Neuron (in vitro differentiated cells): ENCODE data around the gene AP3D1.
A peak's percentile ranks its signal among the peaks of the same experiment; 100 is the strongest.

Source experiments
- H2AFZ ChIP-seq: one replicate; pipeline ENCODE4 v1.6.1; 2013; ENCODE audit warnings: low read depth, mild to moderate bottlenecking, inconsistent platforms, low read length, moderate library complexity
- H3K27me3 ChIP-seq: one replicate; pipeline ENCODE4 v1.6.1; 2013; ENCODE audit warnings: low read length; ENCODE audit not compliant: insufficient read depth
- H3K36me3 ChIP-seq: one replicate; pipeline ENCODE4 v1.6.1; 2013; ENCODE audit warnings: low read length; ENCODE audit not compliant: insufficient read depth
- H3K4me1 ChIP-seq: one replicate; pipeline ENCODE4 v1.6.1; 2013; ENCODE audit warnings: low read length; ENCODE audit not compliant: insufficient read depth
- H3K4me3 ChIP-seq: 2 replicates; pipeline ENCODE4 v1.5.1; 2013; ENCODE audit warnings: mild to moderate bottlenecking, low read length, moderate library complexity
- H3K9me3 ChIP-seq: one replicate; pipeline ENCODE4 v1.6.1; 2013; ENCODE audit warnings: low read length

The AP3D1 gene

GRCh38 chr19:2157452-2157851, 6.1 kb upstream of the AP3D1 start:
- Histone ChIP-seq H3K4me3 (no peak overlapping the region), H3K4me1 (peaks cover 4% of the 10 kb centered on the region), H3K9me3 (no peaks in the 10 kb centered on the region), H3K36me3 (no peaks in the 10 kb centered on the region), H2AFZ (no peak overlapping the region), H3K27me3 (no peaks in the 10 kb centered on the region)

DNA sequence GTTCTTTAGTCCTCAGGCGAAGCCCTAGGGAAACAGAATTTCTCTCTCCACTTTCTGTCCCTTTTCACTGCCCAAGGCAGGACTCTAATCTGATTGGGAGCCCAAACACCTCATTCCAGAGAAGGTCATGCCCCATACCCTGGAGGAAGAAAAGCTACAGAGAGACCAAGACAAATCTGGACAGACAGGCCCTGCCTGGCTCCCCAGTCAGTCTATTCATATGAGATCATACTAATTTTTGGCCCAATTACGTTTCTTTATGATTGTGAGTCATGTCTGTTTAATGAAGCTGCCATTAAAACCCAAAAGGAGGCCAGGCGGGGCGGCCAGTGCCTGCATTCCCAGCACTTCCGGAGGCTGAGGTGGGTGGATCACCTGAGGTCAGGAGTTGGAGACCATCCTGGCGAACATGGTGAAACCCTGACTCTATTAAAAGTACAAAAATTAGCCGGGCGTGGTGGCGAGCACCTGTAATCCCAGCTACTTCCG, 3.3 kb upstream of the AP3D1 start:
- H3K4me1 ChIP-seq = peaks cover 18% of the 10 kb centered on the region
- H3K27me3 ChIP-seq = no peaks in the 10 kb centered on the region
- H2AFZ ChIP-seq = no peak overlapping the region
- H3K36me3 ChIP-seq = peaks cover 2% of the 10 kb centered on the region
- H3K4me3 ChIP-seq = no peak overlapping the region
- no peaks in the 10 kb centered on the region for H3K9me3 ChIP-seq

DNA sequence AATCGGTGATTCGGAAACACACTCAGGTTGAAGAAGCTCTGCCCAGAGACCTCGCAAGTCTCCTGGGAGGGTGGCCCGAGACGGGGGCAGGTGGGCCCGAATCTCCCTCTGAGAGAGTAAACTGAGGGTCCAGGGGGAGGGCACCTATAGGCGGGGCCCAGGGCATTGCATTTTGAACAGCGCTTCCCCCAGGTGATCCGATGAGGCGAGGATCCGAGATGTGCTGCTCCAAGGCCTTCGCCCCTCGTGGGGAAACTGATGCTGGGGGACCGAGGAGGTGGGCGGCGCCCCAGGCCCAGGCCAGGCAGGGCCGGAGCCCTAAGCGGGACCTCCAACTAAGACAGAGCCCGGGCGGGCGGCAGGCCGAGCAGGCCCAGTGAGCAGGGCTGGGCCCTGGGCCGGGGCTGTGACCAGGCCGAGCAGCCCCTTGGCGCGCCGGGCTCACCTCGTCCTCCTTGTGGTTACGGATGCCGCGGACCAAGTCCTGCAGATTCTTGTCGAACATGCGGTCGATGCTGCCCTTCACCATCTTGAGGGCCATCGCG, 500 bp downstream of the AP3D1 start:
- Histone ChIP-seq H3K4me1 (peaks cover 33% of the 10 kb centered on the region), H3K36me3 (peaks cover 13% of the 10 kb centered on the region), H3K9me3 (no peaks in the 10 kb centered on the region), H3K27me3 (no peaks in the 10 kb centered on the region), H3K4me3 (peak overlapping the region; percentile 95), H2AFZ (no peak overlapping the region)

DNA sequence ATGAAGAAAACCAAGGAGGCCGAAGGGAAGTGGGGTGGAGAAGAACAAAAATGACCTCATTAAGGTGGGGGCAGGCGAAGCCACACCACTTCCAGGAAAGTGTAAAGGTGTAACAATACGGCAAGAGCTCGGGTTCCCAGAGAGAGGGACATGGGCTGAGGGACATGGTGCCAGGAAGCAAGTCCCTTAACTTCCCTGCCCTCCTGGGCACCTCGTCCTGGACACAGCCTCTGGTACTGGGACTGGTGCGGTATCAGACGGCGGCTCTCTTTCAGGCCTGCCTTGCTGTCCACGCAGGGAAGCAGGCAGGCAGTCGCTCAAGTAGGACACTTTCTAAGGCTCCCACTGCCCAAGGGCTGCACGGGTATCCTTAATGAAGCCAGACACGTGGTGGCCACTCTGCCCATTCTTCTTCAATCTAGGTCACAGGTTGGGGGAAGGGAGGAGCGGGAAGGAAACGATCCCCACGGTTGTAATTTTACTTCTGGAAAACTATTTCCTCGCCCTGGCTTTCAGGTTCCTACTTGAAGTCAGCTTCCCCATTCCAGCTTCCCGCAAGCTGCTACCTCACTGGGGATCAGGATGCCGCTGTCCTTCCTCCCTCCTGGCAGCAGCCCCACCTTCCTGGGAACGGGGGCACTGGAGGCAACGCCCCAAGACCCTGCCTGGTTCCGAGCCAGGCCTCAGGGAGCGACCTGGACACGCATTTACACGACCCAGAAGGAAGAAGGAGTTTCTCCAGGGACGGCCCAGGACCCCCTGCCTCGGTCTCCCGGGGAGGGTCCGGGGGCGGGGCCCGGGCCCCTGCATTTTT, 1.2 kb downstream of the AP3D1 start:
- Histone ChIP-seq H2AFZ (no peak overlapping the region), H3K9me3 (no peaks in the 10 kb centered on the region), H3K36me3 (peaks cover 17% of the 10 kb centered on the region), H3K4me3 (peak overlapping the region; percentile 95), H3K4me1 (peaks cover 38% of the 10 kb centered on the region), H3K27me3 (no peaks in the 10 kb centered on the region)

- no peak overlapping the region for H2AFZ ChIP-seq
- no peak overlapping the region for H3K4me3 ChIP-seq
- H3K9me3 ChIP-seq = no peaks in the 10 kb centered on the region
- H3K36me3 ChIP-seq = peaks cover 23% of the 10 kb centered on the region
- peaks cover 34% of the 10 kb centered on the region for H3K4me1 ChIP-seq
- H3K27me3 ChIP-seq = no peaks in the 10 kb centered on the region
Observed at GRCh38 chr19:2148482-2149135, 2.8 kb downstream of the AP3D1 start.

GRCh38 chr19:2145831-2146241, 5.5 kb downstream of the AP3D1 start:
- Histone ChIP-seq H3K9me3 (no peaks in the 10 kb centered on the region), H3K27me3 (no peaks in the 10 kb centered on the region), H2AFZ (no peak overlapping the region), H3K4me1 (peaks cover 29% of the 10 kb centered on the region), H3K36me3 (peaks cover 23% of the 10 kb centered on the region), H3K4me3 (no peak overlapping the region)

GRCh38 chr19:2144190-2144589, 7.2 kb downstream of the AP3D1 start:
- Histone ChIP-seq H3K36me3 (peaks cover 29% of the 10 kb centered on the region), H3K9me3 (no peaks in the 10 kb centered on the region)

GRCh38 chr19:2142173-2142829, 9.1 kb downstream of the AP3D1 start:
- H3K4me3 ChIP-seq = no peak overlapping the region
- peaks cover 9% of the 10 kb centered on the region for H3K4me1 ChIP-seq
- no peaks in the 10 kb centered on the region for H3K27me3 ChIP-seq
- H3K36me3 ChIP-seq = peaks cover 37% of the 10 kb centered on the region
- H2AFZ ChIP-seq = no peak overlapping the region
- H3K9me3 ChIP-seq = no peaks in the 10 kb centered on the region

More at GRCh38 chr19:2144190-2144589, 7.2 kb downstream of the AP3D1 start:
- Histone ChIP-seq H3K4me1 (peaks cover 17% of the 10 kb centered on the region), H3K4me3 (no peak overlapping the region), H2AFZ (no peak overlapping the region), H3K27me3 (no peaks in the 10 kb centered on the region)

GRCh38 chr19:2140138-2140569, 11.2 kb downstream of the AP3D1 start:
- Histone ChIP-seq H3K36me3 (peaks cover 45% of the 10 kb centered on the region), H3K27me3 (no peaks in the 10 kb centered on the region), H3K4me1 (no peaks in the 10 kb centered on the region), H3K9me3 (no peaks in the 10 kb centered on the region), H3K4me3 (no peak overlapping the region), H2AFZ (no peak overlapping the region)

GRCh38 chr19:2139385-2140137, 11.8 kb downstream of the AP3D1 start:
- Histone ChIP-seq H3K4me3 (no peak overlapping the region), H3K9me3 (no peaks in the 10 kb centered on the region), H2AFZ (no peak overlapping the region), H3K36me3 (peaks cover 40% of the 10 kb centered on the region), H3K4me1 (no peaks in the 10 kb centered on the region), H3K27me3 (no peaks in the 10 kb centered on the region)

DNA sequence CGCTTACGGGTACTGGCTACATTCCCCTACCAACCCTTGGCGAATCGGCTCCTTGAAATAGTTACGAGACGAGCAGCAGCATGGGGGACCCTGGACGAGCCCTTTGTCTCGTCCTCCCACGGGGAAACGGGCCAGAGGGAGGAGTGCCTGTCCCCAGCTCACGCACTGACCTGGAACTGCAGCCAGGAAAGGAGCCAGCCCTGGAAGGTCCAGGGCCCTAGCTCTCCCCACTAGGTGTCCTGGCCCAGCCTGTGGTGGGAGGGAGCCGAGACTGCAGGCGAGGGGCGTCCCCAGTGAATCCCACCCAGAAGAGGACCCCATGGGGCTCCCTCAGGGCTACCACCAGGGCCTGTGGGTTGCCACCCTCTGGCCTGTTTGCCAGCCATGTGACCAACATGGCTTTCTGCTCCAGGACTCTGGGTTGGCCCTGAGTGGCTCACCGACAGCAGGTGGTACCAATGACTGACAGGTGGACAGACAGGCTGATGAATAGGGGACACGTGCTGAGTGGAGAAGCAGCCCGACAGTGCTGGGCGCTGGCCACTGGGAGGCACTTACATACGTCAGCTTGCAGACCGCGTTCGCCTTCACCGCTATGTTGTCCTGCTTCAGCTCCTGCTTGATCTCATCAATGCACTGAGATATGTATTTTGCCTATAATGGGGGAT, 13.2 kb downstream of the AP3D1 start:
- Histone ChIP-seq H3K27me3 (no peaks in the 10 kb centered on the region), H3K4me1 (no peaks in the 10 kb centered on the region), H2AFZ (no peak overlapping the region), H3K4me3 (no peak overlapping the region), H3K36me3 (peaks cover 44% of the 10 kb centered on the region), H3K9me3 (no peaks in the 10 kb centered on the region)

- no peak overlapping the region for H2AFZ ChIP-seq
- peaks cover 58% of the 10 kb centered on the region for H3K36me3 ChIP-seq
- H3K27me3 ChIP-seq = no peaks in the 10 kb centered on the region
- no peak overlapping the region for H3K4me3 ChIP-seq
- no peaks in the 10 kb centered on the region for H3K9me3 ChIP-seq
- H3K4me1 ChIP-seq = no peaks in the 10 kb centered on the region
Observed at GRCh38 chr19:2136796-2137195, 14.6 kb downstream of the AP3D1 start.
